KMS-11 (cell line): Measurements from ENCODE around the gene BLOC1S5.

Experiments
- H2AFZ ChIP-seq: fragments of 200-600 bp; sonication (generic); 2 replicates; pipeline ENCODE4 v1.6.1; 2016; ENCODE audit warnings: antibody characterized with exemption, mixed run types, low read depth
- H3K27ac ChIP-seq: fragments of 200-600 bp; sonication (generic); 2 replicates; pipeline ENCODE4 v1.6.1; 2016; ENCODE audit warnings: mild to moderate bottlenecking, mixed run types
- H3K27me3 ChIP-seq: fragments of 200-600 bp; sonication (generic); 2 replicates; pipeline ENCODE4 v1.6.1; 2017; ENCODE audit warnings: mild to moderate bottlenecking, low read depth, mixed run types, moderate library complexity; ENCODE audit not compliant: insufficient read depth
- H3K36me3 ChIP-seq: fragments of 200-600 bp; sonication (generic); 2 replicates; pipeline ENCODE4 v1.6.1; 2017; ENCODE audit warnings: mild to moderate bottlenecking, mixed run types; ENCODE audit not compliant: insufficient read depth
- H3K4me1 ChIP-seq: fragments of 200-600 bp; sonication (generic); 2 replicates; pipeline ENCODE4 v1.6.1; 2016; ENCODE audit warnings: mild to moderate bottlenecking, low read depth, mixed run types; ENCODE audit not compliant: poor library complexity, severe bottlenecking
- H3K4me2 ChIP-seq: fragments of 200-600 bp; sonication (generic); 2 replicates; pipeline ENCODE4 v1.7.0; 2016; ENCODE audit warnings: mild to moderate bottlenecking, mixed run types
- H3K4me3 ChIP-seq: fragments of 200-600 bp; sonication (generic); IDR thresholded peaks from 2 replicates; pipeline ENCODE4 v1.6.1; 2017; ENCODE audit warnings: low read depth, low read length, mixed read lengths; ENCODE audit not compliant: insufficient read depth
- H3K79me2 ChIP-seq: fragments of 200-600 bp; sonication (generic); 2 replicates; pipeline ENCODE4 v1.6.1; 2016; ENCODE audit warnings: low read depth, mixed run types; ENCODE audit not compliant: insufficient read depth
- H3K9ac ChIP-seq: fragments of 200-600 bp; sonication (generic); 2 replicates; pipeline ENCODE4 v1.6.1; 2016; ENCODE audit warnings: mild to moderate bottlenecking, mixed run types
- H4K20me1 ChIP-seq: fragments of 200-600 bp; sonication (generic); 2 replicates; pipeline ENCODE4 v1.6.1; 2016; ENCODE audit warnings: mild to moderate bottlenecking, mixed run types; ENCODE audit not compliant: insufficient read depth
- TF ChIP-seq, protein P1 (sequence below): fragments of 200-600 bp; sonication (generic); conservative IDR thresholded peaks from 2 replicates; pipeline ENCODE4 v1.6.1; 2017; ENCODE audit warnings: low read depth, mild to moderate bottlenecking, antibody characterized with exemption, low read length, moderate library complexity, mixed read lengths

BLOC1S5 gene

GRCh38 chr6:8065519-8065911, 1.3 kb upstream of the BLOC1S5 start:
- Histone ChIP-seq H3K4me3 (no peak overlapping the region), H3K4me2 (peak overlapping the region; percentile 52), H3K27ac (no peak overlapping the region), H2AFZ (peak overlapping the region; percentile 89), H3K79me2 (no peaks in the 10 kb centered on the region), H3K27me3 (no peaks in the 10 kb centered on the region), H3K9ac (no peak overlapping the region), H3K4me1 (peaks cover 27% of the 10 kb centered on the region), H3K36me3 (no peaks in the 10 kb centered on the region), H4K20me1 (no peaks in the 10 kb centered on the region)
- TF ChIP-seq, protein P1, sequence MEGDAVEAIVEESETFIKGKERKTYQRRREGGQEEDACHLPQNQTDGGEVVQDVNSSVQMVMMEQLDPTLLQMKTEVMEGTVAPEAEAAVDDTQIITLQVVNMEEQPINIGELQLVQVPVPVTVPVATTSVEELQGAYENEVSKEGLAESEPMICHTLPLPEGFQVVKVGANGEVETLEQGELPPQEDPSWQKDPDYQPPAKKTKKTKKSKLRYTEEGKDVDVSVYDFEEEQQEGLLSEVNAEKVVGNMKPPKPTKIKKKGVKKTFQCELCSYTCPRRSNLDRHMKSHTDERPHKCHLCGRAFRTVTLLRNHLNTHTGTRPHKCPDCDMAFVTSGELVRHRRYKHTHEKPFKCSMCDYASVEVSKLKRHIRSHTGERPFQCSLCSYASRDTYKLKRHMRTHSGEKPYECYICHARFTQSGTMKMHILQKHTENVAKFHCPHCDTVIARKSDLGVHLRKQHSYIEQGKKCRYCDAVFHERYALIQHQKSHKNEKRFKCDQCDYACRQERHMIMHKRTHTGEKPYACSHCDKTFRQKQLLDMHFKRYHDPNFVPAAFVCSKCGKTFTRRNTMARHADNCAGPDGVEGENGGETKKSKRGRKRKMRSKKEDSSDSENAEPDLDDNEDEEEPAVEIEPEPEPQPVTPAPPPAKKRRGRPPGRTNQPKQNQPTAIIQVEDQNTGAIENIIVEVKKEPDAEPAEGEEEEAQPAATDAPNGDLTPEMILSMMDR: no peak

GRCh38 chr6:8064638-8065518, 689 bp upstream of the BLOC1S5 start:
- Histone ChIP-seq H3K27me3 (no peaks in the 10 kb centered on the region), H3K9ac (peak overlapping the region; percentile 77), H3K27ac (peak overlapping the region; percentile 68), H3K4me2 (peak overlapping the region; percentile 52), H3K4me1 (peaks cover 27% of the 10 kb centered on the region), H3K36me3 (no peaks in the 10 kb centered on the region), H4K20me1 (no peaks in the 10 kb centered on the region), H3K4me3 (no peak overlapping the region), H3K79me2 (no peaks in the 10 kb centered on the region), H2AFZ (peak overlapping the region; percentile 89)
- TF ChIP-seq, protein P1: no peak

DNA sequence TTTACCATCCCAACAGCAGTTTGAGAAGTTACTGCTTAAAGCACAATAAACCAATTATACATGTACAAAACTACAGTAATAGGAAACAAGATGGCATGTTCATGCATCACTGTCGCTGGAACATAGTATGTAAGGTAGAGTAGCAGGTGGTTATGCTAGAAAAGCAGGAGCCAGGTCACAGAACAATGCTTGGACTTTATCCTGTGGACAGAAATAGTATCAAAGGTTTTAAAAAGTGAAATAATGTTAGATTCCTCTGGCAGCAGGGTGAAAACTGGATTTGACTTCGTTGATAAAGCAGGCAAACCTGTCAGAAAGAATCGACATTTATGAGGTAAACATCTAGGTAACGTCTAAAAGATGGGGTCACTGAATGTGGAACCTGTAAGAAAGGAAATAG, 2.5 kb downstream of the BLOC1S5 start:
- H3K36me3 ChIP-seq: no peaks in the 10 kb centered on the region
- no peak overlapping the region for H3K27ac ChIP-seq
- H3K4me3 ChIP-seq: no peak overlapping the region
- peaks cover 37% of the 10 kb centered on the region for H3K4me1 ChIP-seq
- TF ChIP-seq, protein P1: no peak
- no peak overlapping the region for H3K9ac ChIP-seq
- no peak overlapping the region for H3K4me2 ChIP-seq
- no peaks in the 10 kb centered on the region for H3K27me3 ChIP-seq
- H4K20me1 ChIP-seq: no peaks in the 10 kb centered on the region
- H3K79me2 ChIP-seq: no peaks in the 10 kb centered on the region
- no peak overlapping the region for H2AFZ ChIP-seq

- Histone ChIP-seq H2AFZ (no peak overlapping the region), H4K20me1 (no peaks in the 10 kb centered on the region), H3K9ac (no peak overlapping the region), H3K36me3 (no peaks in the 10 kb centered on the region), H3K4me2 (no peak overlapping the region), H3K79me2 (no peaks in the 10 kb centered on the region), H3K27ac (no peak overlapping the region), H3K4me1 (peaks cover 31% of the 10 kb centered on the region), H3K27me3 (no peaks in the 10 kb centered on the region), H3K4me3 (no peak overlapping the region)
- TF ChIP-seq, protein P1: no peak
Observed at GRCh38 chr6:8060346-8060745, 3.8 kb downstream of the BLOC1S5 start.
